GM19452 (cell line): ENCODE results near the gene PRDM16.

Experiments used
- ATAC-seq: cut with Tn5 transposase; IDR thresholded peaks from one replicate; pipeline ENCODE4 v1.9.1; 2021; ENCODE audit not compliant: unreplicated experiment

The PRDM16 gene

DNA sequence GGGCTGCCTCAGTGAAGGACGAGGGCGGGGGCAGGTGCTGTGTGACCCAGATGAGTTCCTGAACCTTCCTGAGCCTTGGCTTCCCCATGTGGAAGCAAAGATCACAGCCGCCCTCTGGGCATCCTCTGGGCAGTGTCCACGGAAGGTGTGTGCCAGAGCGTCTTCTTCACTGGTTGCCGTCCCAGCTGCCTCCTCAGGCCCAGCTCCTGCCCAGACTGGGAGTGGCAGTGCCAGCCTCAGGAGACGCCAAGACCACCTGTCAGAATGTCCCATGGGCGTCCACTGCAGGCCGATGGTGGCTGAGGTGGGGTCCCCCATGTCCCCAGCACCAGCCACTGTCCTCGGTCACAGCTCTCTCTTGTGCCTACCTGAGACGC lies 395.6 kb downstream of the PRDM16 start:
- ATAC-seq, result no peak

DNA sequence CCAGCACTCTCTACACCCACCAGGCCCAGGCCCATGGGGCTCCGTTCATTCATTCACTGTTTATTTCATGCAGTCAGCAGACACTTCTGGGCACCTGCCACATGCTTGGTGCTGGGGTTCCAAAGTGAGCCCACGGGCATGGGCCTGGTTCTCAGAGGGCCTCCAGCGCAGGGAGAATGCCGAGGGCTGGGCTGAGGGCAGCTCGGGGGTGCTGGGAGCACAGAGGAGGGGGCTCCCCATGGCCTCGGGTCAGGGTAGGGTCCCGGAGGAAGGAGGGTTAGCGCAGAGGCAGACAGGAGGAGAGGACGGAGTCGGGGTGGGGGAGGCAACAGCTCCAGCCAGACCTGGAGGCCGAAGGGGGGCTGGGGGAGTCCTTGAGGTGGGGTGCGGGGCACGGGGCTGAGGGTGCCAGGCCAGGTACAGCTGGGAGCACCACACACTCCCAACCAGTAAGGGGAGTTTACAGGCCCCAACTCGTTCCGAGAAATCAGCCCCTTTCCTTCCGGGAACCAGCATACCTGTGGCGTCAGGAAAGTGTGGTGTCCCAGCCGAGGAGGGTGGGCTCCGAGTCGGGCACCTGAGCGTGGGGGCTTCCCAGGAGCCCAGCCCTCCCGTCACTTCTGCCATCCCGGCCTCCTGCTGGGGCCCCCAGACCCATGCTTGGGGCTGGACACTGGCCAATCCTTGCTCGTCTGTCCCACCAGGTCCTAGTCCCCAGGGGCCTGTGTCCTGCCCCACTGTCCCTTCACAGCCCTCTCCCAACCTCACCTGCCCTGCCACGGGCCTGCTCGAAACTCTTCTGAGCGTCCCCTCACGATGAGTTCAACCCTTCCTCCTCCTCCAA lies 396.3 kb downstream of the PRDM16 start:
- no peak for ATAC-seq

DNA sequence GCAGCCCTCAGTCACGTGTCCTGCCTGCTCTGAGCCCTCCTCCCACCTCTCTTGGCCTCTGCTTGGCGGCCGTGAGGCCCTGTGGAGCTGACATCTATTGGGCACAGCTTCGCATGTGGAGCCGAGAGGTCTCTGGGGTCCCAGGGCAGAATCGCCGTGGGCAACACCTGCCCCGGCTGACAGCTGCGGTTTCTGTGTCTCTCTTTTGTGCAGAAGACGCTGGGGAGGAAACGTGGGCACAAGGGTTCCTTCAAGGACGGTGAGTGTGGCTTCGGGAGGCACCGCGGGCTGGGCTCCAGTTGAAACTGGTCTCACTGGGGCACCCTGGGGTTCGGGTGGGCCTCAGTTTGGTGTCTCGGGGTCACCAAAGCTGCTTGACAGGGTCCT lies 396.9 kb downstream of the PRDM16 start:
- ATAC-seq, result no peak

DNA sequence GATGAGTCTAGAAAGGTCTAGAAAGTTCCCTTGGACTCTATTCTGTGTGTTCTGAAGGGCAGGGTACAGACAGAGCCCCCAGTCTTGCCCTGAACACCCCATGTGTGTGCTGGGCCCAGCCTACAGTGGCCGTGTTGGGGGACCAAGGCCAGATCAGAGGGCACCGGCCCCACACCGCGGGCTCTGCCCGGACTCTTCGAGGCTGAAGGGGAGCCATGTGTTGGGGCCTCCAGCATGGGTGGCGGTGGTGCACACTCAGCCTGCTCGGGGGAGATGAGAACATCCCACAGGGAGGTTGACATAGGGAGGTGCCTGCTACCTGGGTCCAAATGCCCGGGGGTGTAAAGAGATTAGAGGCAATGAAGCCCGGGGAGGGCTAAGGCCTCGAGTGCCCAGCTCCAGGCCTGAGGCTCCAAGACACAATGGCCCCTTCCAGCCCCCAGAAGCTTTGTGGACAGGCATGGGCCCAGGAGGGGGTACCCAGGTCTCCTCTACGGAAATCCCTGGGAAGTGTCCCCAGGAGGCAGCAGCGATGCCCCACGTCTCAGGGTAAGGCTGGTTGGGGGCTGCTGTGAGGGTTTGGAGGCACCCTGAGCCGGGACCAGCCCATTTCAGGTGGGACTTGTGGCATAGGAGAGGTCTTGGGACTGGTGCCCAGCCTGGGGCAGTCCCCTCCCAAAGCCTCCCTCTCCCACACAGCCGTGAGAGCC lies 397.5 kb downstream of the PRDM16 start:
- no peak for ATAC-seq

DNA sequence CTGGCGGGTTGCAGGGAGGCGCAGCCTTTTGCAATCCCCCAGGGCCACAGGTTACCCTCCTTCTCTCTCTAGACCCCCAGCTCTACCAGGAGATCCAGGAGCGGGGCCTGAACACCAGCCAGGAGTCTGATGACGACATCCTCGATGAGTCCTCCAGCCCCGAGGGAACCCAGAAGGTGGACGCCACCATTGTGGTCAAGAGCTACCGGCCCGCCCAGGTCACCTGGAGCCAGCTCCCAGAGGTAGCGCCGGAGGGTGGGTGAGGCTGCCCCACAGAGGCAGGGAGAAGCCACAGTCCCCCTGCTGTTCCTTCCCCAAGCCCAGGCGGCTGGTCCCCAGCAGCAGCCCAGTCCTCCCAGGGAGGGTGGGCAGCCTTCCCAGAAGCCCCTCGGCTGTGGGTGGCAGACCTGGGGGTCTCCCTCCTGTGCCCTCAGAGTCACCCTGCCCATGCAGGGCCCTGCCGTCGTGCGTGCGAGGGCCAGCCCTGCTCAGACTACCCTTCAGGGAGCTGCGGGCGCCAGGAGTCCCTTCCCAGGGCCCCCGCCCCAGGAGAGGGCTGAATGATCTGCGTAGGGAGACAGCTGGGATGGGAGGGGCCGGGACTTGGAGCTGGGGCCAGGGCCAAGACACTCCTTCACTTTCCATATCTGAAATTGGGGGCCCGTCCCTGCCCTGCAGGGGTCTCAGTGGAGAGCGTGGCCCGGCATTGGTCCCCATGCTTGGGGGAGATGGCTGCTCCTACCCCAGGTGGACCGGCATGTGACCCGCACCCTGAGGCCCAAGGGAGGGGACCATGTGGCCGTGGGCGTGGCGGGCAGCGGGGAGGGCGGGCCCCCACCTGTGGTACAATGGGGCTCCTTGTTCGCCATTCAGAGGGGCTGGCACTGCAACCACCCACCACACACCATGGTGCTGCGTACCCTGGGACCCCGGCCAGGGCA lies 398.4 kb downstream of the PRDM16 start:
- no peak for ATAC-seq

DNA sequence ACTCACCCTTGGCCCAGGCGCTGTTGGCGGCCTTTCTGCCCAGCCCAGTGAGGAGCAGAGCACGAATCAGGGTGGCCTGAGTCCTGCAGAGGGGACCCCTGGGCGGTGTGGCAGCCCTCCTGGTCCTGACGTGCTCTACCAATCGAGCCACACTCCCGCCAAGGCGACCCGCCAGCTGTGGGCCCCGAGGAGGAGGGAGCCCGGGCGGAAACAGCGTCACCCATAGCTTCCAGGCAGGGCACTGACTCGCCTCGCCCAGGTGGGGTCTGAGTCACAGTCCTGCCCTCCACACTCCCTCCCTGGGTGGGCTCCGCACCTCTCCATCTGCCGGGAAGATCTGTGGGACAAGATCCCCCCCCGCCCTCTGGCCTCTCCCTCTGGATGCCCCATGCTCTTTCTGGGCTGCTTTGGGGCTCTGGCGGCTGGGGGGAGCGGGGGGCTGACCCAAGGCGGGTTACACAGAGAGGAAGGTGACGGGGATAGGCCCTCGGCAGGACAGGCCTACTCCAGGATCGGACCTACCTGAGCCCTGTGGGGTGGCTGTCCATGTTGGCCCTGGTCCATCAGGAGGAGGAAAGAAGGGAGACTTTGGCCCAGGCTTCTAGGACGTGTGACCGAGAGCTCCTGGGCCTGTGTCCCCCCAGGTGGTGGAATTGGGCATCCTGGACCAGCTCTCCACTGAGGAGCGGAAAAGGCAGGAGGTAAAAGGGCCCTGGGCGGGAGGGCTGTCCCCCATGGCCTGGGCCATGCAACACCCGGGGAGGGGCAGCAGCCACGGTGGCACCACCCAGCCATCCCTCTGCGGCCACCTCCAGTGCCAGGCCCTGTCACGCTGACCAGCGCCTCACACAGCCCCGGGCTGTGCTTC lies 399.5 kb downstream of the PRDM16 start:
- no peak for ATAC-seq

DNA sequence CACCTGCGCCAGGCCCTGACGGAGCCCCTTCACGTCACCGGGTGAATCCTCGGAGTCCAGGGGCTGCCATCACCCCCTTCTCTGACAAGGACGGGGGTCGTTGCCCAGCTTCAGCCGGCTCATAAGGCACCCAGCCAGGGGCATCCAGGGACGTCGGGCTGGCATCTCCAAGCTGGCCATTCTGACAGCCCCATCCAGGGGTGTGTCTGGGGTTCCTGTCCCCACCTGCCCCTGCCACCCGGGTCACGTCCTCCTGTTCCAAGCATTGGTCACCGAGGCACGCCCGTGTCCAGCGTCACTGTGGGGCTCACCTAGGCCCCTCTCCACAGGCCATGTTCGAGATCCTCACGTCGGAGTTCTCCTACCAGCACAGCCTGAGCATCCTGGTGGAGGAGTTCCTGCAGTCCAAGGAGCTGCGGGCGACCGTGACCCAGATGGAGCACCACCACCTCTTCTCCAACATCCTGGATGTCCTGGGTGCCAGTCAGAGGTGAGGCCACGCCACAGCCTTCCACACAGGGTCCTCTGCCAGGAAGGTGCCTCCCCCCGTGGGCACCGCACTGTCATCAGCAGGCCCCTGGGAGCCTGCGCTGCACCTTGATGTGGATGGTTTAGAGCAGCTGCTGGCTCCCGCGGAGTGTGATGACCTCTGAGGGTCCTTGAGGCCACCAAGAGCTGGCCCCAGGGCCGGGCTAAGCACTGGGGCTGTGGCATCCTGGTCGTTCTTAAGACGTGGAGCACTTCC lies 400.3 kb downstream of the PRDM16 start:
- ATAC-seq, result no peak

DNA sequence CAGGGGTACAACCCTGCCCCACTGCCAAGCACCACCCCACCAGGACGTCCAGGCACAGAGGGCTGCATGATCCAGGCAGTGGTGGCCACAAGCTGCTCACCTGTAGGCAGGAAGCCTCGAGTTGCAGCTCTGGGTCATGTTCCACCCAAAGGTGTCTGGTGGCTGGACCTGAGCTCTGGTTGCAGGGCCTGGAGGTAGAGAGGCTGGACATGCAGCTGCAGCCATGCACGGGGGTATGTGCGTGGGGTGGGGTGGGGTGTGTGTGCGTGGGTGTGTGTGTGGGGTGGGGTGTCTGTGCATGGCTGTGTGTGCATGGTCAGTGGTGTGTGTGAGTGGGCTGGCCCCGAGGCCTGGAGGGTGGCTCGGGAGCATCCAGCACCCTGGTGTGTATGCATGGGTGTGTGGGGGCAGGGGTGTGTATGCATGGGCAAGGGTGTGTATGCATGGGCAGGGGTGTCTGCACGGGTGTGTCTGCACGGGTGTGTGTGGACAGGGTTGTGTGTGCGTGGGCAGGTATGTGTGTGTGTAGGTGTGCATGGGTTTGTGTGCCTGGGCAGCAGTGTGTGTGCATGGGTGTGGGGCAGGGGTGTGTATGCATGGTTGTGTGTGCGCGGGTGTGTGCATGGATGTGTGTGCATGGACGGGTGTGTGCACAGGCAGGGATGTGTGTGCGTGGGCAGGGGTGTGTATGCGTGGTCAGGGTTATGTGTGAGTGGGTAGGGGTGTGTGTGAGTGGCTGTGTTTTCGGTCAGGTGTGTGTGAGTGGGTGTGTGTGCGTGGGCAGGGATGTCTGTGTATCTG lies 401.0 kb downstream of the PRDM16 start:
- no peak for ATAC-seq

DNA sequence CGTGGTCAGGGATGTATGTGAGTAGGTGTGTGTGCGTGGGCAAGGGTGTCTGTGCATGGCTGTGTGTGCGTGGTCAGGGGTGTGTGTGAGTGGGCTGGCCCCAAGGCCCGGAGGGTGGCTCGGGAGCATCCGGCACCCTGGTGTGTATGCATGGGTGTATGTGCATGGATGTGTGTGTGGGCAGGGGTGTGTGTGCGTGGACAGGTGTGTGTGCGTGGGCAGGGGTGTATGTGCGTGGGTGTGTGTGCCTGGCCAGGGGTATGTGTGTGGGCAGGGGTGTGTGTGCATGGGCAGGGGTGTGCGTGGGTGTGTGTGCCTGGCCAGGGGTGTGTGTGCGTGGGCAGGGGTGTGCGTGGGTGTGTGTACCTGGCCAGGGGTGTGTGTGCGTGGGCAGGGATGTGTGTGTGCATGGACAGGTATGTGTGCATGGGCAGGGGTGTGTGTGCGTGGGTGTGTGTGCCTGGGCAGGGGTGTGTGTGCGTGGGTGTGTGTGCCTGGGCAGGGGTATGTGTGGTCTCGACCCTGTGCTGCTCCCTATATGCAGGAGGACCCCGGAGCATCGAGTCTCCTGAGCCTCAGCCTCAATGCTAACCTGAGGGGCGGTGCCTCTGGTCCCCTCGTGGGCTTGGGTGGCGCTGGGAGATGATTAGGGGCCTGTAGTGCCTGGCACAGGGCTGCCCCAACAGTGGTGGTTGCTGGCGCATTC lies 401.8 kb downstream of the PRDM16 start:
- ATAC-seq, result no peak

DNA sequence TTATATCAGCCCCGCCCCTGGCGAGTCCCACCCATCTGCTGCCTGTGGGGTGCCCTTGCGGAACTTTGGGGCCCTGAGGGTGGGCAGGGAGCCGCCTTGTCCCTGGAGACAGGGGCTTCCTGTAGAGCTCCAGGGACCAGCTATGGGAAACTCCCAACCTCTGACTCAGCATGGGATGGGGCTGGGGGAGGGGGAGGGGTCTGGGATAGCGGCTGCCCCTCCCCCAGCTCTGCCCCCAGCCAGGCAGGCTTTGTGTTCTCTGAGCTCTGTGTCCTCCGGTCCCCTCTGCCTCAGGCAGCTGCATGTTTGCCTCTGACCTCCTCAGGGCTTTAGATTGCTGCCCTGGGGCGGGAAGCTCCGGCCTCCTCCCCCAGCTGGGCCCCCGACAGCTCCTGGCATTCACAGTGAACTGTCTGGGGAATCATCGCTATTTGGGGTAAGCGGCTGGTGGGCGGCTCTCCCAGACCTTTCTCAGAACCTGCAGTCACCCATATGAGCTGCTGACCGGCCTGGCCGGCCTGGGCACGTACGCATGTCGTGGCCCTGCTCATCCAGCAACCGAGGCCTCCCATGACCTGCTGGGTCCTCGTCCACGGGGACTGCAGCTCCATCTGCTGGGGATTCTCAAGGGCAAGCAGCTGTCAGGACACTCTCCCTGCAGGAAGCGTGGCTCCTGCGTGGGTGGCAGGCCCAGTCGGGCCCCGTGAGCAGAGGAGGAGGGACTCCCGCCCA lies 402.5 kb downstream of the PRDM16 start:
- ATAC-seq, result no peak

DNA sequence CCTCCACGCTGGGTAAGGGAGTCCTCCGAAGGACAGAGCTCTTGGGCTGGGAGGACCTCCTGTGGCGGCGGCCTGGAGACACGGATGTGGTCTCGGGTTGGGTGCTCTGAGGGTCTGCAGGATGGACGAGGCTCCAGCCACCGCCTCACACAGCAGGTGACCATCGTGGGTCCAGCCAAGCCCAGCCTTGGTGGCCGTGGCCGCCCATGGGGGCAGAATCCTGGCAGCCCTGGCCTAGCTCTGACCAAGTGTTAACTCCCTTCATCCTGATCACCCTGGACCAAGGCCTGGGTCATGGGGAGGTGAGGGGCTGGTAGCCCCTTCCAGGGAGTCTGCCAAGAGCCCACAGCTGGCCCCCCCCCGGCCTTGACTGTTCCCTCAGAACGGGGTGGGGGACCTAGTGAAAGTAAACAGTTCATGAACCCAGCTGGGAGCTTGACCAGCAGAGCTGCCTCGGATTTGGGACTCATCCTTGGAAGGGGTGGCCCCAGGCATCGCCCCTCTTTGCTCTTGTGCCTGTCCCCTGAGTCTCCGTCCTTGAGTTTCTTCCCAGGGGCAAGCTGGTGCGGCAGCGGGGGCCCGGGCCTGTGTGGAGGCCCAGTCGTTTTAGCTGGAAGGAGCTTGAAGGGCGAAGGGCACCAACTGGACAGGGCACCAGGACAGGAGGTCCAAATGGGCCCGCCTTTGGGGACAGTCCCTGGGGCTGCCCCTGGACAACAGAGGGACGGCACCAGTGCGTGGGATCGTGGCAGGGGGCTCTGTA lies 403.3 kb downstream of the PRDM16 start:
- no peak for ATAC-seq

DNA sequence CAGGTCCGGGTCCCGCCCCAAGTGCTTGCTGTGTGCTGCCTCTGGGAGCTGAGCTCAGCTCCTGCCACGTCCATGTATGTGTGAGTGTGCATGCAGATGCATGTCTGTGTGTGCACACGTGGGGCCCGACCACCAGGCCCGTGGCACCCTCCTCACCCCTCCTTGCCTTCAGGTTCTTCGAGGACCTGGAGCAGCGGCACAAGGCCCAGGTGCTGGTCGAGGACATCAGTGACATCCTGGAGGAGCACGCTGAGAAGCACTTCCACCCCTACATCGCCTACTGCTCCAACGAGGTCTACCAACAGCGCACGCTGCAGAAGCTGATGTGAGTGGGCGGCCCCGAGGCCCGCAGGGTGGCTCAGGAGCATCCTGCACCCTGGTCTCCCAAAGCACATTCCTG lies 403.9 kb downstream of the PRDM16 start:
- no peak for ATAC-seq

DNA sequence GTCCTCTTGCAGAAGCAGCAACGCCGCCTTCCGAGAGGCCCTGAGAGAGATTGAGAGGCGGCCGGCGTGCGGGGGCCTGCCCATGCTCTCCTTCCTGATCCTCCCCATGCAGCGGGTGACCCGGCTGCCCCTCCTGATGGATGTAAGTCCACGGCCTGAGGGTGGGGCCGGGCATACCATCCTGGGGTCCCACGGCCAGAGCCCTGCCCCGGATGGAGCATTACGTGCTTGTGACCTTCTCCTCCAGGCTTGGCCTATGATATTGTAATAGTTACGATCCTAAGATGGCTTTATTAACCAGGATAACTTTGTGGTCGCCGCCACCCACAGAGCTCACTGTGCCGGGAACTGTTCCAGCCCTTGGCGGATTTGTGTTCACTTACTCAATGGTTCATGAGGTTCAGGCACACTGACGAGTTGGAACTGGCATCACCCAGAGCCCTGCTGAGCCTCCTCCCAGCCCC lies 404.4 kb downstream of the PRDM16 start:
- ATAC-seq, result no peak

DNA sequence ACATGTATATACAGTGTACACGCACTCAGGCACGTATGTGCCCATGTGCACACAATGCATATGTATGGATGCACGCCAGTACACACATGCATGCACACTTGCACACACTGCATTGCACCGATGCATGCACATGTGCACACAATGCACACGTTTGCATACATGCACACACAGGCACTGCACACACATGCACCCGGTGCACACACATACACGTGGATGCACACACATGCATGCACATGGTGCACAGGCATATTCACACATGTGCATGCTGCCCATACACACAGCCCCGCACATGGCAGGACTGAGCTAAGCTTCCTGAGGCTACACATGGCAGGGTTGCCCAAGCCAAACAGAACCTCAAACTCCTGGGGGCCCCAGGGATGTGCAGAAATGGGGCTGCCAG lies 405.0 kb downstream of the PRDM16 start:
- ATAC-seq, result no peak

DNA sequence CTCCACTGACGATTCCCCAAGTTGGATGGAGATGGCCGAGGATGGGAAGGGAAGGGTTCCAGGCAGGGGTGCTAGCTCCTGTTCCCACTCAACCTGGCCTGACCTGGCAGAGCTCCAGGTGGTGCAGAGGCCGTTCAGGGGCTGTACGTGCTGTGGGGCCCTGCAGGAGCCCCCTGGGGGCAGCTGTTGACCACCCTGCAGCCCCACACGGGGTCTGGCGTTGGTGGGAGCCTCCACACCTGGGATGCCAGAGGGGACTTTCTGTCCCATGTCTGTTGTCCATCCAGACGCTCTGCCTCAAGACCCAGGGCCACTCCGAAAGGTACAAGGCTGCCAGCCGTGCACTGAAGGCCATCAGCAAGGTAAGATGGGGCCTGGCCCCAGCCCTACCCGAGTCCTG lies 405.4 kb downstream of the PRDM16 start:
- no peak for ATAC-seq

DNA sequence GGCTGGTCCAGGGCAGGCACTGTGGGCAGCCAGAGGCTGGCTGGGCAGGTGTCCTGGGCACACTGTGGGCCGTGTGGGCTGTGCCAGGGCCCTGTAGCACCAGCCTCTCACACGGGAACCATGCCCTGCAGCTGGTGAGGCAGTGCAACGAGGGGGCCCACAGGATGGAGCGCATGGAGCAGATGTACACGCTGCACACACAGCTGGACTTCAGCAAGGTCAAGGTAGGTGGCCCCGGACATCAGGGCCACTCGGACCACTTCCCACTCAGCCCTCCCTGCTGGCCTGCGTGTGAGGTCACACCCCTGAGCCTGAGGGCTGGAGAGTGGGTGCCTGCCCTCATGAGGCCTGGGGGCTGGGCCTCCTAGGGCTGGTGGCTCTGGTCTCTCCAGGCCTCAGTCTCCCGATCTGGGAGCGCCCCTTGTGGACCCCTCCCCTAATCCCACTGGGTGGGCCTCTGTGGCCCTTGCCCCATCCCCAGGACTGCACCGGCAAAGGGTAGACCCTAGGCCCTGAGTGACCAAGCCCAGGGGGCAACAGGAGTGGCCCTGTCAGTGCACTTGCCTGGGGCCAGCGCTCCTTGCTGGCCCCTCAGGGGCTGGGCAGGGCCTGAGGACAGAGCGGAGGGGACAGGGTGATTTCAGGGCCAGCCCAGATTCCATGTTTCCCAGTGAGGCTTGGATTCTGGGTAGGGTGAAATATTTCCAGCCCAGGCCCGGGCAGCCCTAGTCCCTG lies 407.0 kb downstream of the PRDM16 start:
- ATAC-seq, result no peak
